Gastroesophageal sphincter (tissue), 4 donors: ENCODE results near the gene CIB4. TPM values are rescaled to one million over a fixed set of nuclear protein-coding genes. Genes with fewer than 3 reads are reported as not detected.

Source experiments
- ATAC-seq: fragments of 150-250 bp; one replicate; pipeline ENCODE4 v1.9.1; 2016; ENCODE audit warnings: mild to moderate bottlenecking, moderate library complexity
- H3K27ac ChIP-seq, 4 donors: fragments of 200-600 bp; sonication (generic) in 3 of 4; 1 replicate in 3 of 4; 2 replicates in 1 of 4; pipeline ENCODE4 v1.5.1; 2016 to 2019
- H3K27me3 ChIP-seq: fragments of 200-600 bp; sonication (generic); one replicate; pipeline ENCODE4 v1.5.1; 2019
- H3K36me3 ChIP-seq, 2 donors: fragments of 200-600 bp; sonication (generic); one replicate each; pipeline ENCODE4 v1.5.1; 2019; ENCODE audit warnings: control low read depth in 1 of 2
- H3K4me1 ChIP-seq, 3 donors: fragments of 200-600 bp; sonication (generic); 1 replicate in 2 of 3; 2 replicates in 1 of 3; pipeline ENCODE4 v1.5.1; 2016 to 2019; ENCODE audit warnings: control low read depth in 2 of 3
- H3K4me3 ChIP-seq, 2 donors: fragments of 200-600 bp; sonication (generic); one replicate each; pipeline ENCODE4 v1.5.1; 2019; ENCODE audit warnings: mild to moderate bottlenecking in 1 of 2, moderate library complexity in 1 of 2
- H3K9me3 ChIP-seq, 3 donors: fragments of 200-600 bp; sonication (generic); one replicate each; pipeline ENCODE4 v1.5.1; 2017 to 2019; ENCODE audit warnings: control low read depth in 2 of 3
- CTCF ChIP-seq, 4 experiments: fragments of 200-600 bp in 2 of 4; fragments of 450-650 bp in 2 of 4; sonication (generic) in 1 of 4; IDR thresholded peaks; one replicate each; pipeline ENCODE4 v1.5.1; 2017 to 2019; ENCODE audit warnings: antibody characterized with exemption in 4 of 4, mild to moderate bottlenecking in 2 of 4, moderate library complexity in 2 of 4
- EP300 ChIP-seq: sonication (generic); formaldehyde crosslinking; IDR thresholded peaks from one replicate; pipeline ENCODE4 v1.6.1; 2017; ENCODE audit warnings: antibody characterized with exemption, mild to moderate bottlenecking
- POLR2A ChIP-seq, 2 donors: fragments of 450-650 bp; IDR thresholded peaks; one replicate each; pipeline ENCODE4 v1.6.1; 2017; ENCODE audit warnings: antibody characterized with exemption in 2 of 2, mild to moderate bottlenecking in 2 of 2, moderate library complexity in 1 of 2
- POLR2AphosphoS5 ChIP-seq: sonication (generic); formaldehyde crosslinking; IDR thresholded peaks from one replicate; pipeline ENCODE4 v1.6.1; 2017; ENCODE audit warnings: antibody characterized with exemption
- WGBS, 2 donors: methylation state at CpG; one replicate each; pipeline ENCODE4 v1.1.5; 2018; ENCODE audit warnings: low coverage in 1 of 2; 5-methylcytosine and 5-hydroxymethylcytosine counted together
- total RNA-seq, 4 donors: library from RNA; depleted of rRNA; stranded (reverse); fragments of >200 nt; gene quantifications; one replicate each; pipeline ENCODE4 v1.1.0, GENCODE V29; 2016

The CIB4 gene
- total RNA-seq, 4 donors from 2014 or later: not detected

- H3K9me3 ChIP-seq: no peaks in the 10 kb centered on the region
Measured at GRCh38 chr2:26541401-26542193, 99.6 kb downstream of the CIB4 start.

GRCh38 chr2:26540961-26541360 lies 100.2 kb downstream of the CIB4 start:
- Histone ChIP-seq H3K4me1 (no peaks in the 10 kb centered on the region), H3K4me3 (no peak overlapping the region), H3K36me3 (no peaks in the 10 kb centered on the region), H3K9me3 (no peaks in the 10 kb centered on the region), H3K27me3 (peaks cover 21% of the 10 kb centered on the region), H3K27ac (no peak overlapping the region)
- TF ChIP-seq CTCF (IDR thresholded peaks at IDR 0.05) (no peak), POLR2AphosphoS5 (no peak), POLR2A (IDR thresholded peaks at IDR 0.05) (no peak), EP300 (no peak)
- no peak for ATAC-seq
- WGBS, 2 donors: 33 to 52% methylated on average over 5 to 6 of the region's 6 CpGs

More at GRCh38 chr2:26541401-26542193, 99.6 kb downstream of the CIB4 start:
- peaks cover 15% of the 10 kb centered on the region for H3K27me3 ChIP-seq
- TF ChIP-seq CTCF (IDR thresholded peaks at IDR 0.05) (no peak), POLR2A (IDR thresholded peaks at IDR 0.05) (no peak), POLR2AphosphoS5 (no peak), EP300 (no peak)
- no peak overlapping the region for H3K27ac ChIP-seq
- H3K4me3 ChIP-seq: no peak overlapping the region
- WGBS, 2 donors: 54 to 75% methylated on average over 4 to 6 of the region's 6 CpGs
- no peaks in the 10 kb centered on the region for H3K36me3 ChIP-seq
- no peak for ATAC-seq
- H3K4me1 ChIP-seq: no peaks in the 10 kb centered on the region

- no CpG with 5 or more reads among the region's 10 CpGs for WGBS, 2 donors
- no peak overlapping the region for H3K4me3 ChIP-seq
- no peak for ATAC-seq
- no peak for TF ChIP-seq EP300
- no peaks in the 10 kb centered on the region for H3K36me3 ChIP-seq
- no peak overlapping the region for H3K27ac ChIP-seq
- H3K9me3 ChIP-seq: no peaks in the 10 kb centered on the region
- no peaks in the 10 kb centered on the region for H3K4me1 ChIP-seq
- H3K27me3 ChIP-seq: peaks cover 27% of the 10 kb centered on the region
Measured at GRCh38 chr2:26540306-26540705, 100.9 kb downstream of the CIB4 start.

GRCh38 chr2:26537826-26538475 lies 103.2 kb downstream of the CIB4 start:
- no peak for ATAC-seq
- WGBS, 2 donors: 80 to 88% methylated on average over 2 to 7 of the region's 14 CpGs
- no peak overlapping the region for H3K4me3 ChIP-seq
- H3K27ac ChIP-seq: no peak overlapping the region
- peaks cover 24% of the 10 kb centered on the region for H3K27me3 ChIP-seq
- no peak for TF ChIP-seq EP300
- TF ChIP-seq POLR2A (IDR thresholded peaks at IDR 0.05): no peak
- no peak for TF ChIP-seq CTCF (IDR thresholded peaks at IDR 0.05)
- no peak for TF ChIP-seq POLR2AphosphoS5
- H3K36me3 ChIP-seq: no peaks in the 10 kb centered on the region
- H3K9me3 ChIP-seq: no peaks in the 10 kb centered on the region
- H3K4me1 ChIP-seq: no peaks in the 10 kb centered on the region

- no peak overlapping the region for H3K4me3 ChIP-seq
- H3K27ac ChIP-seq: no peak overlapping the region
- TF ChIP-seq CTCF (IDR thresholded peaks at IDR 0.05) (no peak), POLR2AphosphoS5 (no peak), EP300 (no peak), POLR2A (IDR thresholded peaks at IDR 0.05) (no peak)
- H3K36me3 ChIP-seq: no peaks in the 10 kb centered on the region
- 62% methylated on average over 4 of the region's 17 CpGs; no CpG with 5 or more reads in 1 of the 2 donors for WGBS, 2 donors
- no peaks in the 10 kb centered on the region for H3K9me3 ChIP-seq
- peaks cover 20% of the 10 kb centered on the region for H3K27me3 ChIP-seq
- ATAC-seq: no peak
- no peaks in the 10 kb centered on the region for H3K4me1 ChIP-seq
Measured at GRCh38 chr2:26537069-26537825, 103.9 kb downstream of the CIB4 start.
